Natural killer cell treated with Interleukin-12 subunit alpha and Interleukin-12 subunit beta and Interleukin-15 and Interleukin-18, amount 100 ng/mL, for 72 hours (primary cell): Measurements from ENCODE around the gene AGAP1. TPM values are rescaled to one million over a fixed set of nuclear protein-coding genes. Genes with fewer than 3 reads are reported as not detected.

ENCODE experiments used
- ATAC-seq, 2 donors: fragments of 150-1000 bp; cut with Tn5 transposase in 1 of 2; sonication (Bioruptor Pico), chemical (Tn5 transposase) in 1 of 2; 2 replicates each; pipeline ENCODE4 v1.10.0; 2021
- DNase-seq: peaks from one replicate; pipeline ENCODE4 v3.0.0; 2022; ENCODE audit warnings: low spot score
- H3K27ac Mint-ChIP-seq, 2 donors: 1 replicate in 1 of 2; 2 replicates in 1 of 2; pipeline ENCODE4 v1.8.0; 2022; ENCODE audit warnings: mixed read lengths in 2 of 2, mild to moderate bottlenecking in 1 of 2, moderate library complexity in 1 of 2
- H3K27me3 Mint-ChIP-seq, 2 donors: 1 replicate in 1 of 2; 2 replicates in 1 of 2; pipeline ENCODE4 v1.8.0; 2022; ENCODE audit warnings: mixed read lengths in 2 of 2
- H3K36me3 Mint-ChIP-seq: one replicate; pipeline ENCODE4 v1.8.0; 2022; ENCODE audit warnings: mixed read lengths
- H3K4me1 Mint-ChIP-seq, 2 donors: 1 replicate in 1 of 2; 2 replicates in 1 of 2; pipeline ENCODE4 v1.8.0; 2022; ENCODE audit warnings: low read depth in 2 of 2, mixed read lengths in 2 of 2, mild to moderate bottlenecking in 1 of 2
- H3K4me3 Mint-ChIP-seq: one replicate; pipeline ENCODE4 v1.8.0; 2022; ENCODE audit warnings: mixed read lengths
- H3K9me3 Mint-ChIP-seq: 2 replicates; pipeline ENCODE4 v1.8.0; 2022; ENCODE audit warnings: mixed read lengths
- total RNA-seq, 2 donors: library from RNA; stranded (reverse); gene quantifications; one replicate each; pipeline ENCODE4 v1.2.3, GENCODE V29; 2022

AGAP1 gene
- total RNA-seq, 2 donors from 2014 or later, result 5.2 to 7.4 TPM

GRCh38 chr2:235468978-235469655 is 24.7 kb upstream of the AGAP1 start:
- ATAC-seq (no peak), DNase-seq (no peak)
- H3K36me3 Mint-ChIP-seq, result no peaks in the 10 kb centered on the region
- H3K9me3 Mint-ChIP-seq, result no peaks in the 10 kb centered on the region
- peaks cover 14 to 15% of the 10 kb centered on the region in 2 donors for H3K27me3 Mint-ChIP-seq
- no peaks in the 10 kb centered on the region for H3K4me1 Mint-ChIP-seq
- no peak overlapping the region for H3K4me3 Mint-ChIP-seq
- no peak overlapping the region for H3K27ac Mint-ChIP-seq

- Mint-ChIP-seq H3K36me3 (no peaks in the 10 kb centered on the region), H3K4me3 (no peak overlapping the region), H3K27me3 (peaks cover 12 to 22% of the 10 kb centered on the region in 2 donors), H3K9me3 (no peaks in the 10 kb centered on the region), H3K27ac (no peak overlapping the region), H3K4me1 (no peaks in the 10 kb centered on the region)
- ATAC-seq (peak in 1 of 2 donors; percentile 36), DNase-seq (no peak)
Measured at GRCh38 chr2:235471186-235471747, 22.6 kb upstream of the AGAP1 start.

DNA sequence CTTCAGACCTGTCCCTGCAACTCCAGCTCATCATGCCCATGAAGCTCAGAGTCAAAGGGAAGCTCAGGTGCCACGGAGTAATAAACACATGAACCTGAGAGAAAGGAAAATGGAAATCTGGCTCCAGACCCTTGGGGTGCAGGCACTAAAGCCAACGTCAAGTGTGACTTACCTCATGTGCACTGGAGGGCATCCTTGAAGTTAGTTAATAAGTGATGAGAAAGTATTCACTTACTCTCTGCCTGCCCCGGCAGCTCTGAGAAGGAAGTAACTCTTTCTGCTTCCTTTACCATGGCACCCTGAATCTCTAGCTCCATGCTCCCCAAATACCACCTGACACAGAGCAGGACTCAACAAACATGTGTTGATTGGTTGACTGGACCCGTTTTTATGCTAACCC is 21.4 kb upstream of the AGAP1 start:
- Mint-ChIP-seq H3K4me3 (no peak overlapping the region), H3K9me3 (no peaks in the 10 kb centered on the region), H3K36me3 (no peaks in the 10 kb centered on the region), H3K27ac (no peak overlapping the region), H3K4me1 (no peaks in the 10 kb centered on the region), H3K27me3 (peaks cover 12 to 22% of the 10 kb centered on the region in 2 donors)
- no peak for ATAC-seq
- DNase-seq, result no peak

GRCh38 chr2:235478609-235479008 is 15.2 kb upstream of the AGAP1 start:
- no peak overlapping the region for H3K4me3 Mint-ChIP-seq
- no peaks in the 10 kb centered on the region for H3K4me1 Mint-ChIP-seq
- no peak for ATAC-seq
- H3K9me3 Mint-ChIP-seq, result no peaks in the 10 kb centered on the region
- H3K27ac Mint-ChIP-seq, result no peak overlapping the region
- H3K36me3 Mint-ChIP-seq, result no peaks in the 10 kb centered on the region
- H3K27me3 Mint-ChIP-seq, result peaks cover 5 to 17% of the 10 kb centered on the region in 2 donors
- no peak for DNase-seq

DNA sequence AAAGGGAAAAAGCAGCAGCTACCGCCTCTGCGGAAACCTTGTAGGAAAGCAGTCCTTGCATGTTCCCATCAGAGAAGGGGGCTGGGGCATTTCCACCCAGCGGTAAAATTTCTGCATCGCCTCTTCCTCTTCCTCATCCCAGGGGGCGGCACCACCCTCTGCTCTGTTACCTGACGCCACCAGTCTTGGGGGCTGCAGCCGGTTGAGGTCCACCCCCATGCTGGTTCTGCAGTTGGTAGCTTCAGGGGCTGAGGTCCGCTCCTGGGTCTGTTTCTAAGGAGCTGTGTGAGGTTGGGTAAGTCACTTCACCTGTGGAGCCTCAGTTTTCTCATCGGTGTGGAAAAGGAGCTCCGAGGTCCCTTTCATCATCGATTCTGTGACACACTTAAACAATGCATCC is 14.2 kb upstream of the AGAP1 start:
- DNase-seq, result no peak
- Mint-ChIP-seq H3K27me3 (peaks cover 3 to 17% of the 10 kb centered on the region in 2 donors), H3K9me3 (no peaks in the 10 kb centered on the region), H3K4me1 (no peaks in the 10 kb centered on the region), H3K4me3 (no peak overlapping the region), H3K36me3 (no peaks in the 10 kb centered on the region), H3K27ac (no peak overlapping the region)
- no peak for ATAC-seq

DNA sequence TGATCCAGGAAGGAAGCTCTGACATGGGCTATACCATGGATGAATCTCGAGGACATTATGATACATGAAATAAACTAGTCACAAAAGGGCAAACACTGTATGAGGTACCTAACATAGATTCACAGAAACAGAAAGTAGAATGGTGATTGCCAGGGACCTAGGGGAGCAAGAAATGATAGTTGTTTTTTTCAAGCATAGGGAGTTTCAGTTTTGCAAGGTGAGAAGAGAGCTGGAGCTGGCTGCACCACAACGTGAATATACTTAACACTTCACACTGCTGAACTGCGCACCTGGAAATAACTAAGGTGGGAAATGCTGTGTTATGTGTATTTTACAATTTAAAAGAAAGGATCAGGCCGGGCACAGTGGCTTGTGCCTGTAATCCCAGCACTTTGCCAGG is 13.2 kb upstream of the AGAP1 start:
- Mint-ChIP-seq H3K9me3 (no peaks in the 10 kb centered on the region), H3K36me3 (no peaks in the 10 kb centered on the region), H3K27me3 (peaks cover 3 to 15% of the 10 kb centered on the region in 2 donors), H3K4me3 (no peak overlapping the region), H3K27ac (no peak overlapping the region), H3K4me1 (no peaks in the 10 kb centered on the region)
- no peak for ATAC-seq
- DNase-seq, result no peak

- H3K27me3 Mint-ChIP-seq, result peaks cover 3 to 18% of the 10 kb centered on the region in 2 donors
- H3K36me3 Mint-ChIP-seq, result no peaks in the 10 kb centered on the region
- no peak overlapping the region for H3K27ac Mint-ChIP-seq
- ATAC-seq, result no peak
- H3K4me1 Mint-ChIP-seq, result no peaks in the 10 kb centered on the region
- no peak for DNase-seq
- H3K9me3 Mint-ChIP-seq, result no peaks in the 10 kb centered on the region
- no peak overlapping the region for H3K4me3 Mint-ChIP-seq
Measured at GRCh38 chr2:235483313-235483712, 10.5 kb upstream of the AGAP1 start.

GRCh38 chr2:235485362-235485761 is 8.5 kb upstream of the AGAP1 start:
- H3K27me3 Mint-ChIP-seq, result peaks cover 8 to 31% of the 10 kb centered on the region in 2 donors
- DNase-seq (no peak), ATAC-seq (no peak)
- H3K27ac Mint-ChIP-seq, result no peak overlapping the region
- no peaks in the 10 kb centered on the region for H3K4me1 Mint-ChIP-seq
- H3K9me3 Mint-ChIP-seq, result no peaks in the 10 kb centered on the region
- H3K4me3 Mint-ChIP-seq, result no peak overlapping the region
- no peaks in the 10 kb centered on the region for H3K36me3 Mint-ChIP-seq

GRCh38 chr2:235486729-235487128 is 7.1 kb upstream of the AGAP1 start:
- no peak overlapping the region for H3K4me3 Mint-ChIP-seq
- H3K36me3 Mint-ChIP-seq, result no peaks in the 10 kb centered on the region
- no peaks in the 10 kb centered on the region for H3K4me1 Mint-ChIP-seq
- no peaks in the 10 kb centered on the region for H3K9me3 Mint-ChIP-seq
- DNase-seq, result no peak
- ATAC-seq, result no peak
- H3K27me3 Mint-ChIP-seq, result peaks cover 14 to 37% of the 10 kb centered on the region in 2 donors
- H3K27ac Mint-ChIP-seq, result no peak overlapping the region

- no peak for ATAC-seq
- no peak for DNase-seq
- Mint-ChIP-seq H3K4me3 (no peak overlapping the region), H3K36me3 (peaks cover 8% of the 10 kb centered on the region), H3K27me3 (peaks cover 26 to 46% of the 10 kb centered on the region in 2 donors), H3K4me1 (peaks cover 0 to 3% of the 10 kb centered on the region in 2 donors), H3K27ac (no peak overlapping the region), H3K9me3 (no peaks in the 10 kb centered on the region)
Measured at GRCh38 chr2:235489897-235490296, 3.9 kb upstream of the AGAP1 start.

GRCh38 chr2:235492850-235493344 is 946 bp upstream of the AGAP1 start:
- no peaks in the 10 kb centered on the region for H3K9me3 Mint-ChIP-seq
- peak overlapping the region; percentile 73 for H3K4me3 Mint-ChIP-seq
- H3K27ac Mint-ChIP-seq, result no peak overlapping the region
- DNase-seq, result no peak
- peaks cover 0 to 3% of the 10 kb centered on the region in 2 donors for H3K4me1 Mint-ChIP-seq
- H3K36me3 Mint-ChIP-seq, result peaks cover 8% of the 10 kb centered on the region
- peaks cover 45 to 56% of the 10 kb centered on the region in 2 donors for H3K27me3 Mint-ChIP-seq
- ATAC-seq, result no peak

DNA sequence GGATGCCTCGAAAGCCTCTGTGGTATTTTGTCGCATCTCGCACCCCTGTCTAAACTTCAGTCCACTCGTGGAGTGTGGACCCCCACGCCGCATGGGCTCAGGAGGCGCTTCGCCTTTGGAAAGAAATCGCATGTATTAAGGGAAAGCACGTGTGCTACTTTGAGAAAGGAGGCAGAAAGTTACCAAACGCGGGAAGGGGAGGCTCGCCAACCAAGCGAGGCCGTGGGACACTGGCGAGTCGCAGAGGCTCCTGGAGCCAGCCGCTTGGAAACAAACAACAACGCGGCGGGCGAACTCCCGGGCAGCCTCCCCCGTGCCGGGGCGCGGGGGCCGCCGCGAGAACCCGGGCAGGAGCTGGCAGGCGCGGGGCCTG is 455 bp upstream of the AGAP1 start:
- Mint-ChIP-seq H3K27me3 (peaks cover 48 to 56% of the 10 kb centered on the region in 2 donors), H3K4me1 (peaks cover 0 to 3% of the 10 kb centered on the region in 2 donors), H3K9me3 (no peaks in the 10 kb centered on the region), H3K27ac (no peak overlapping the region), H3K4me3 (peak overlapping the region; percentile 73), H3K36me3 (peaks cover 8% of the 10 kb centered on the region)
- ATAC-seq (no peak), DNase-seq (no peak)

GRCh38 chr2:235494716-235495372 is 1.0 kb downstream of the AGAP1 start:
- Mint-ChIP-seq H3K36me3 (peaks cover 8% of the 10 kb centered on the region), H3K4me3 (peak overlapping the region; percentile 28), H3K27me3 (peaks cover 56% of the 10 kb centered on the region in 2 donors), H3K4me1 (peaks cover 0 to 3% of the 10 kb centered on the region in 2 donors), H3K9me3 (no peaks in the 10 kb centered on the region), H3K27ac (no peak overlapping the region)
- no peak for ATAC-seq
- no peak for DNase-seq
